Coronary artery (tissue), 2 donors: ENCODE measurements around the gene CYFIP2.

ENCODE experiments used
- DNase-seq: peaks from one replicate; pipeline ENCODE4 v3.0.0-alpha.2; 2017; ENCODE audit warnings: low spot score
- H3K27ac ChIP-seq, 2 donors: fragments of 200-600 bp; sonication (generic); one replicate each; pipeline ENCODE4 v1.5.1; 2016 to 2019
- H3K4me3 ChIP-seq: fragments of 200-600 bp; sonication (generic); 2 replicates; pipeline ENCODE4 v1.5.1; 2016; ENCODE audit warnings: mild to moderate bottlenecking, moderate library complexity
- CTCF ChIP-seq: fragments of 200-600 bp; sonication (generic); IDR thresholded peaks from one replicate; pipeline ENCODE4 v1.5.1; 2019; ENCODE audit warnings: antibody characterized with exemption

The CYFIP2 gene

GRCh38 chr5:157345485-157345884 is 79.6 kb downstream of the CYFIP2 start:
- TF ChIP-seq CTCF = no peak
- Histone ChIP-seq H3K4me3 (no peak overlapping the region), H3K27ac (no peak overlapping the region)
- DNase-seq = no peak

GRCh38 chr5:157347301-157348048 is 81.6 kb downstream of the CYFIP2 start:
- TF ChIP-seq CTCF = no peak
- Histone ChIP-seq H3K4me3 (no peak overlapping the region), H3K27ac (peak overlapping the region in 1 of 2 donors; percentile 80)
- peak; percentile 69 for DNase-seq

GRCh38 chr5:157348049-157348400 is 82.1 kb downstream of the CYFIP2 start:
- Histone ChIP-seq H3K4me3 (no peak overlapping the region), H3K27ac (peak overlapping the region in 1 of 2 donors; percentile 80)
- DNase-seq = peak; percentile 43
- TF ChIP-seq CTCF = no peak

GRCh38 chr5:157350939-157351801 is 85.2 kb downstream of the CYFIP2 start:
- peak; percentile 17 for DNase-seq
- no peak overlapping the region for H3K27ac ChIP-seq
- no peak overlapping the region for H3K4me3 ChIP-seq
- no peak for TF ChIP-seq CTCF

GRCh38 chr5:157351802-157352092 is 85.8 kb downstream of the CYFIP2 start:
- H3K27ac ChIP-seq = no peak overlapping the region
- no peak overlapping the region for H3K4me3 ChIP-seq
- no peak for TF ChIP-seq CTCF
- DNase-seq = no peak

GRCh38 chr5:157352756-157353340 is 86.9 kb downstream of the CYFIP2 start:
- DNase-seq = peak; percentile 14
- no peak for TF ChIP-seq CTCF
- no peak overlapping the region for H3K4me3 ChIP-seq
- no peak overlapping the region for H3K27ac ChIP-seq
